Neuron (in vitro differentiated cells): ENCODE measurements around the gene S100A10.

Experiments used
- H2AFZ ChIP-seq: one replicate; pipeline ENCODE4 v1.6.1; 2013; ENCODE audit warnings: low read depth, mild to moderate bottlenecking, inconsistent platforms, low read length, moderate library complexity
- H3K27me3 ChIP-seq: one replicate; pipeline ENCODE4 v1.6.1; 2013; ENCODE audit warnings: low read length; ENCODE audit not compliant: insufficient read depth
- H3K36me3 ChIP-seq: one replicate; pipeline ENCODE4 v1.6.1; 2013; ENCODE audit warnings: low read length; ENCODE audit not compliant: insufficient read depth
- H3K4me1 ChIP-seq: one replicate; pipeline ENCODE4 v1.6.1; 2013; ENCODE audit warnings: low read length; ENCODE audit not compliant: insufficient read depth
- H3K4me3 ChIP-seq: 2 replicates; pipeline ENCODE4 v1.5.1; 2013; ENCODE audit warnings: mild to moderate bottlenecking, low read length, moderate library complexity
- H3K9me3 ChIP-seq: one replicate; pipeline ENCODE4 v1.6.1; 2013; ENCODE audit warnings: low read length

The S100A10 gene

DNA sequence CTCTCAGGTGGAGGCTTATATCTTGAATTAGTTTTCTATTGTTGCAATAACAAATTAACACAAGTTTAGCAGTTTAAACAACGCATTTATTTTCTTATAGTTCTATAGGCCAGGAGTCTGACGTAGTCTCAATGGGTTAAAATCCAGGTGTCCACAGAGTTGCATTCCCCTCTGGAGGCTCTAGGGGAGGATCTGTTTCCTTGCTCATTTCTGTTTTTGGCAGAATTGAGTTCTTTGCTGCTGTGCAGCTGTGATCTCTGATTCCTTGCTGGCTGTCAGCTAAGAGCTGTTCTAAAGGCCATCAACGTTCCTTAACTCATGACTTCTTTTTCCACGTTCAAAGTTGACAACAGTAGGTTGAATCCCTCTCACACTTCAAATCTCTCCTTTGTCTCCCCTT, 31.8 kb downstream of the S100A10 start:
- no peaks in the 10 kb centered on the region for H3K36me3 ChIP-seq
- H3K27me3 ChIP-seq, result peaks cover 2% of the 10 kb centered on the region
- H3K4me1 ChIP-seq, result no peaks in the 10 kb centered on the region
- no peaks in the 10 kb centered on the region for H3K9me3 ChIP-seq
- H2AFZ ChIP-seq, result no peak overlapping the region
- no peak overlapping the region for H3K4me3 ChIP-seq

DNA sequence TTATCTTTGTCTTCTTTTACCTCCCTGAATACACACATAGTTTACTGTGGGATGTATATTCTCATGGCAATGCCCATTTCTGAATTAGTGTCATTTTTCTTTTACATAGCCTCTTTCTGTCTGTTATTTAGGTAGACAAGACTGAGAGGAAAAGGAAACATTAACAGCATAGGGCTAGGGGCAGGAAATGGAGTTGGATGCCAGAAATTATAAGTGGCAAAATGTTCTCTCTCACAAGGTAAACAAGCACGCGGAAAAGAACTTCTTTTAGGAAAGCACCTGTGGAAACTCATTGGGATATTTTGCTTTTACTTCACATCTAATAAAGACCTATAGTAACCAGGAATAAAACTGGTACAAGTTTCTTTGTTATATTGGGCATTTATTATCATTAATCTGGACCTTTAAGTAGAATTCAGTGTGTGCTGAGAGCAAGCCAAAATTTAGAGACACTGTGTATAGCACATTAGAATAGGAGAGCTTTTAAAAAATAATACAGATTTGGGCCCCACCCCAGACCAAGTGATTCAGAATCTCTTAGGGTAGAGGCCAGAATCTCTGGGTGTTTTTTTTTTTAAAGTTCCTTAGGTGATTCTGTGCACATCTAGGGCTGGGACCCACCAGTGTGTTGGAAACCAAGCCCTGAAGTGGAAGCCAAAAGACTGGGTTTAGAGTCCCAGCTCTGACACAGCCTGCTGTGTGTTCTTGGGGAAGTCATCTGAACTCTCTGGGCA, 32.7 kb downstream of the S100A10 start:
- Histone ChIP-seq H3K27me3 (peaks cover 2% of the 10 kb centered on the region), H2AFZ (no peak overlapping the region), H3K9me3 (no peaks in the 10 kb centered on the region), H3K4me1 (no peaks in the 10 kb centered on the region), H3K4me3 (no peak overlapping the region), H3K36me3 (no peaks in the 10 kb centered on the region)

DNA sequence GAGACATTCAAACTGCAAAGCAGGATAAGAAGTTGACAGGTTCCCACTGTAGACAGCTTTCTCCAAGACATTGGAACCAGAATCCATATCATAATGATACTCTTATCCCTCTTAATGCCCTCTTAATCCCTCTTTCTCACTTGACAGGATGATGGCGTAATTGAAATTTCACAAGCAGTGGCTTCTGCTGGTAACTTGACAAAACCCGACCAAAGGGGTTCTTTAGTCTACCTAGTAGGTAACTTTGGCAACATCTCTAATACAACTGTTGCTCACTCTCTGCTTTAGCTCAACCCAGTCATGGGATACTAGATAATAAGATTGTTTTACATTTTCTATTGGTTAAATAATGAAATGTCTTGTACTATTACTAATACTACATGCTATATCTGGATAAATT, 34.7 kb downstream of the S100A10 start:
- no peaks in the 10 kb centered on the region for H3K9me3 ChIP-seq

DNA sequence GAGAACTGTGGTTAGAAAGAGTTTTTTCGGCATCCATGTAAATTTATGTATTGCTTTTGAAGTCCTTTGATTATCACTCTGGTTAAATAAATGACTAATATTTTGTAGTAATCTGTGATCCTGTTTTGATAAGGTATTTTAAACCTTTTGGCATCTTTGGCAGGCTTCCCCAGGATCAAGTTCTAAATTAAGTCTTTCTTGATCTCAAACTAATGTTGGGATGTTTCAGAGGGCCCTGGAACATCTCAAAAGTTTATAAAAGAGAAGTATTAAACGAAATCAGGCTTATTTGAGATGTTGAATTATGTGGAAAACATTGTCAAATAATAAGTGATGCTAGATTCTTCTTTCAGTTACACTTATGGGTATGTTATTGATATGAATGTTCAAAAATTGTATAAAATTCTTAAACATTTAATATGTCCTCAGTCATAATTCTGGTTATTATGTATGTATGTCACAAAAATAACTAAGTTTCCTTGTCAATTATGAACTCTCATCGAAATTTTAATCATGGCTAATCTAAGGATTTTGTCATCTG, 36.6 kb downstream of the S100A10 start:
- Histone ChIP-seq H3K4me1 (no peaks in the 10 kb centered on the region), H3K4me3 (no peak overlapping the region), H3K9me3 (no peaks in the 10 kb centered on the region), H2AFZ (no peak overlapping the region), H3K27me3 (peaks cover 2% of the 10 kb centered on the region), H3K36me3 (no peaks in the 10 kb centered on the region)

More for the DNA sequence above, 34.7 kb downstream of the S100A10 start:
- Histone ChIP-seq H3K4me3 (no peak overlapping the region), H3K4me1 (no peaks in the 10 kb centered on the region), H3K36me3 (no peaks in the 10 kb centered on the region), H3K27me3 (peaks cover 2% of the 10 kb centered on the region), H2AFZ (no peak overlapping the region)

DNA sequence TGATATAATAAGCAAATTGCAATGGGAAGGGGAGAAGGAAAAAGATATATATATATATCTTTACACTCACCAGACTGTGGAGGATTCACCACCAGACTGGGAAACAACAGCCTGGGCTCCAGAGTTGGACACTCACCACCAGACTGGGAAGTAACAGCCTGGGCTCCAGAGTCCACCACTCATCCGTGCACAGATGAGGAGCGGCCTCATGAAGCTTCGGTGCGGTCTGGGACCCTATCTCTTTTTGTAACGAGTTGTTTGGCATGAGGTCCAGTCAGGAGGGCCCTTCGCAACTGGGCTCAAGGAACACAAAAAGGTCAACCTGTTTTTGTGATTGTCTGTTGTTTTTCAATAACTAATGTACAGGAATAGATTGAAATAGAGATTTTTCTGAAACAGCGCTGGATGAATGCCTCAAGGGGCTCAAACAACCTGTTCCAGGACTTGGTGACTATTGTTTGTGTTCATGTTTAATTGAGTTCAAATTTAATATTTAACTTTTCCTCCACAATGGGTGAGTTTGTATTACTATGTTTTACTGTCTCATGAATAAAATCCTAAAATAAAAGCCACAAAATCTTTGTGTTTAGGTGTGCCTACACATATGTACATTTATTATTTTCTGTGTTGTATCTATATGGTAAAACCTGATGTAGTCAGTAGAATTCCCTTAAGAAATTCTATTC, 40.1 kb downstream of the S100A10 start:
- peaks cover 2% of the 10 kb centered on the region for H3K27me3 ChIP-seq
- H3K36me3 ChIP-seq, result no peaks in the 10 kb centered on the region
- no peaks in the 10 kb centered on the region for H3K9me3 ChIP-seq
- no peak overlapping the region for H3K4me3 ChIP-seq
- no peak overlapping the region for H2AFZ ChIP-seq
- H3K4me1 ChIP-seq, result no peaks in the 10 kb centered on the region

DNA sequence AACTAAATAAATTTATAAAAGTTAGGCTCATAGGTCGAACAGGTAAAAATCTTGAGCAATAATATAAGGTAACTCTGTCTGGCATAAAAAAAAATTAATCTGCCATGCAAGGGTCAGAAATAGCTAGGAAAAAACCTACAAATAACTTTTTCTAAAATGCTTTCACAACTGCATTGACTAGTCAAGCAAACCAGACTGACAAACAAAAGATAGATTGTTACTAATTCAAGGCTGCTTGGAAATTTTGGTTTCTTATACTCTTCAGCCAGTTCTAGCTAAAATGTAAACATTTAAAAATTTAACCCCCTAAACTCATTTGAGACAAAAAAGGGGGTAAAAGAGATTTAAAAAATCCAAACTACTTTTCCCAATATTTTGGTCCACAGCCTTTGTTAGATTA, 40.8 kb downstream of the S100A10 start:
- no peak overlapping the region for H3K4me3 ChIP-seq
- H3K27me3 ChIP-seq, result peaks cover 2% of the 10 kb centered on the region
- H3K4me1 ChIP-seq, result no peaks in the 10 kb centered on the region
- H3K36me3 ChIP-seq, result no peaks in the 10 kb centered on the region
- H2AFZ ChIP-seq, result no peak overlapping the region
- no peaks in the 10 kb centered on the region for H3K9me3 ChIP-seq

DNA sequence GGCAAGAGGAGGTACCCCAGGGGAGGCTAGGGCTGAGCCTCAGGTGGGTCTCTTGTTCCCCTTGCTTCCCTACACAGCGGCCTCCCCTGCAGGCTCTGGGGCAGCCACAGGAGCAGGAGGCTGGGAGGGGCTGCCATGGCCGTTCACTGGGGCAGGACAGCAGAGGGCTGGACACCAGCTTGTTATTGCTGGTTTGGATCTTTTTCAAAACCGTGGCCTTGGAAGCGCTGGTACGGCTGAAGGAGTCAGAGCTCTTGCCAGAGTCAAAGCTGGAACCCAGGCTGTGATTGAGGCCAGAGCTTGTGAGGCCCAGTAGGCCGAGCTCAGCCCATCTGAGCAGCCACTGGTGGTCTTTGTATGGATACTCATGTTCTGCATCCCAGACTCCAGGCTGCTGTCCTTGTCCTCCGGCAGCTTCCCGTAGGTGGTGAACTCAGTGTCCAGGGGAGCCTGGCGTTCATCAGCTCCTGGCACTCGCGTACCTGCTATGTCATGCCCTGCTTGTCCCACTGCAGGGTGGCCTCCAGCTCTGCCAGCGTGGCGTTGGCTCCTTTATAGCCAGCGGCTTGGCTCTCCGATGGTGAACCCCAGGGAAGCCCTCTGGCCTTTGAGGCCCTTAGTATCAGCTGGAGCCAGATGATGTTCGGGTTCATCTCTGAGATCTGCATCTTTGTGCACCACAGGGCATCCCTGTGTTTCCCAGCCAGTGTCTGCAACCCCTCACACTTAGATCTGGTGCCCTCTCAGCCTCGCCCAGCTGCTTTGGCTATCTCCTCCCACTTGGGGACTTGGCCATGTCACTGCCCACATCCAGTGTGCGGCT, 44.1 kb downstream of the S100A10 start:
- Histone ChIP-seq H3K4me1 (peaks cover 8% of the 10 kb centered on the region), H2AFZ (no peak overlapping the region), H3K36me3 (no peaks in the 10 kb centered on the region), H3K9me3 (no peaks in the 10 kb centered on the region), H3K27me3 (peaks cover 5% of the 10 kb centered on the region), H3K4me3 (no peak overlapping the region)

DNA sequence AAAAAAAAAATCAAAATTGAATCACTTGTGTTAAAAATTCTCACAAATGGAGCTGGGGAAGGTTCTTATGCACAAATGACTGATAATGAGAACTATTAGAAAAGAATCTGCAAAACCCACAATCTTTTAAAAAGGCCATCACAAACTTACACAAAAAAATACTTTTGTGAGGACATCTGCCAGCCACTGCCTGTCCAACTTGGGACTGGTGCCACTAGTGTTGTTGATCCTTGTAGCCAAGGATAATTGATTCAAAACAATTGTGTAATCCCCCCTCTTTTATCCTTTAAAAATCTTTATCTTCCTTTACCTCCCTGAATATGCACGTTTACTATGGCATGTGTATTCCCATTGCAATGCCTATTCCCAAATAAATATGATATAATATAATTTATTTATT, 45.2 kb downstream of the S100A10 start:
- H3K4me1 ChIP-seq, result peaks cover 8% of the 10 kb centered on the region
- no peak overlapping the region for H2AFZ ChIP-seq
- H3K4me3 ChIP-seq, result no peak overlapping the region
- no peaks in the 10 kb centered on the region for H3K36me3 ChIP-seq
- H3K27me3 ChIP-seq, result peaks cover 5% of the 10 kb centered on the region
- no peaks in the 10 kb centered on the region for H3K9me3 ChIP-seq

DNA sequence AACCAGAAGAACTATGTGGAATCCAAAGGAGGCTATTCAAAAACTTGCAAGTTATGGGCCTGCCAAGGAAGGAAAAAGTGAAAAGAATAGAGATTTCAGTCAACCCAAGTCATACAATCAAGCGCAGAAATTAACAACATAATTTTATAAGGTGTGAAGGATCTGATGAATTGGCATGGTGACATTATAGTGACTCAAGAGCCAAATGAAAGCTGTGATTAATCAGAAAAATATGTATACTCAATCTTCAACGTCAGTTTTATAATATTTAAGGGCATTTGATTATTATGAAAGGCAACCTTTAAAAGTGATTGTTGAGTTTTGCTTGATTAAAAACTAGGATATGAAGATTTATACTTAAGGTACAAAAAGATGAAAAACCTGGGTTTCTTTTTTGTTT, 46.5 kb downstream of the S100A10 start:
- H3K27me3 ChIP-seq, result peaks cover 5% of the 10 kb centered on the region
- peaks cover 8% of the 10 kb centered on the region for H3K4me1 ChIP-seq
- H3K36me3 ChIP-seq, result no peaks in the 10 kb centered on the region
- H3K9me3 ChIP-seq, result no peaks in the 10 kb centered on the region
- H2AFZ ChIP-seq, result no peak overlapping the region
- H3K4me3 ChIP-seq, result no peak overlapping the region

DNA sequence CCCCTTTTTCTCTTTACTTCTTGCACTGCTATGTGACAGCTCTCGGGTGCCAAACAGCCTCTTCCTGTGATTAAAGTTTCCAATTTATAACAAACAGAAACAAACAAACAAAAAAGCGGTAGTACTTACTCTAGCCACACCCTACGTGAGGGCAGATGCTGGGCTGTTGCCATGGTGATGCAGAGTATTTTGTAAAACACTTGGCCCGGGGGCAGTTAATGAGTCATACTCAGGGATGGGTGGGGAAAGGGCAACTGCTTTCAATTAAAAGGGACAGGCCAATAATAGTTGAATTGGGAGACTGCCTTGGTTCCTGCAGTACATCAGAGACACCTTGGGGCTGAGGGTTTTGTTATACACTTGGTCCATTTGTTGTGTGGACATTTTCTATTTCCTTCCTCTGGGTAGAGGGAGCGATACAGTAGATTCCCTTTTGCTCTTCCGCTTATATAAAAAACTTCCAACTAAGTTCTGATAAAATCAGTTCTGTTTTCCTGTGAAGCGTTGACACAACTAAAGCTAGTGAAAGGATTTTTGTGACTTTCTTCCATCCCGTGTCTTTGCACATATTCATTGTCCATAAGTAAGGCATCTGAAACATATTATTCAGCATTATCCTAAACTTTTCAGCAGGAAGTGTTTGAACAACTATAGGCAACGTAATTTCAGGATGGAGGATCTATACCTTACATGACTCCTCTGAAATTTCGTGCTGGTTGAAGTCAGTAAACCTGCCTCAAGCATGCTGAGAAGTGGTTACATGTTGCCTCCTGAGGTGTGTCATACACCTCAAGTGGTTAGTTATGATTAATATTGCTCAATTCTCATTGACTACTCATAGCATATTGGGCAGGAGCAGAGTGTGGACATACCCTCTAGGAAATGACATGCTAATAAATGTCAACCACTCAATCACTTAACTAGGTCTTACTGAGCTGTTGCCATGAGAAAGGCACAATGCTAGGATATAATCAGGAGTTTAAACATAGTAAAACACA, 47.6 kb downstream of the S100A10 start:
- H3K27me3 ChIP-seq, result peaks cover 5% of the 10 kb centered on the region
- H2AFZ ChIP-seq, result no peak overlapping the region
- H3K9me3 ChIP-seq, result no peaks in the 10 kb centered on the region
- no peaks in the 10 kb centered on the region for H3K36me3 ChIP-seq
- H3K4me1 ChIP-seq, result peaks cover 12% of the 10 kb centered on the region
- H3K4me3 ChIP-seq, result no peak overlapping the region

DNA sequence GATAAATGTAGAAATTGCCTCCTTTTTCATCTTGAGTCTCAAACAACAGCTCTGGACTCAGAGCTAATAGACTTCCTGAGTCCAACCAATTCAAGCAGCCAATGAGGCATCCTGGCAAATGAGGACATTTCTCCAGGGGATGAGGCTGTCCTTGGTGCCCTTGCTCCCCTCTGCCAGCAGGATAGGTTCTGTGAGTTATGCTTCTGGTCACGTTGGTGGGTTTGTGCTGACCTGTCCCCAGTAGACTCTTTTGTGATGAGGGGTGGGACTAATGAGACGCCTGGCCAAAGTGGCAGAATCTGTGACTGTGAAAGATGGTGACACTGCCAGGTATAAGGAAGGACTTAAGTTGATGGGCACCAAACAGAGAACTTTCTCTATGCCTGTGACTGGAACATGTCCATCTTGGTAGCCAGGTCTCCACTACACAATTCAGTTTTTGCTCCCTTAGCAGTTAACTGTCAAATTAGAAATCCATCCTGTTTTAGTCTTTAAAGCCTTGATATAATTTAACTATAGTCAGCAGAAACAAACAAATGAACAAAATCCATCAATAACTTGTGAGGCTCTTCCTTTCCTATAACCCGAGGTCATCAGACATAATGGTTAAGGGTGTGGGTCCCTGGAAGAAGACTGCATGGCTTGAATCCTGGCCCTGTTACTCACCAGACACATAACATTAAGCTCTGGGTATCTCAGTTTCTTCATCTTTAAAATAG, 48.6 kb downstream of the S100A10 start:
- Histone ChIP-seq H2AFZ (no peak overlapping the region), H3K36me3 (no peaks in the 10 kb centered on the region), H3K4me1 (peaks cover 14% of the 10 kb centered on the region), H3K9me3 (no peaks in the 10 kb centered on the region), H3K4me3 (no peak overlapping the region), H3K27me3 (peaks cover 5% of the 10 kb centered on the region)
